ENCODE data around the gene TJP3. TPM values are rescaled to one million over a fixed set of nuclear protein-coding genes. Genes with fewer than 3 reads are reported as not detected.

TJP3 gene
- total and polyA plus RNA-seq, 8 donors = 31.9 to 204 (median 94.1) TPM

DNA sequence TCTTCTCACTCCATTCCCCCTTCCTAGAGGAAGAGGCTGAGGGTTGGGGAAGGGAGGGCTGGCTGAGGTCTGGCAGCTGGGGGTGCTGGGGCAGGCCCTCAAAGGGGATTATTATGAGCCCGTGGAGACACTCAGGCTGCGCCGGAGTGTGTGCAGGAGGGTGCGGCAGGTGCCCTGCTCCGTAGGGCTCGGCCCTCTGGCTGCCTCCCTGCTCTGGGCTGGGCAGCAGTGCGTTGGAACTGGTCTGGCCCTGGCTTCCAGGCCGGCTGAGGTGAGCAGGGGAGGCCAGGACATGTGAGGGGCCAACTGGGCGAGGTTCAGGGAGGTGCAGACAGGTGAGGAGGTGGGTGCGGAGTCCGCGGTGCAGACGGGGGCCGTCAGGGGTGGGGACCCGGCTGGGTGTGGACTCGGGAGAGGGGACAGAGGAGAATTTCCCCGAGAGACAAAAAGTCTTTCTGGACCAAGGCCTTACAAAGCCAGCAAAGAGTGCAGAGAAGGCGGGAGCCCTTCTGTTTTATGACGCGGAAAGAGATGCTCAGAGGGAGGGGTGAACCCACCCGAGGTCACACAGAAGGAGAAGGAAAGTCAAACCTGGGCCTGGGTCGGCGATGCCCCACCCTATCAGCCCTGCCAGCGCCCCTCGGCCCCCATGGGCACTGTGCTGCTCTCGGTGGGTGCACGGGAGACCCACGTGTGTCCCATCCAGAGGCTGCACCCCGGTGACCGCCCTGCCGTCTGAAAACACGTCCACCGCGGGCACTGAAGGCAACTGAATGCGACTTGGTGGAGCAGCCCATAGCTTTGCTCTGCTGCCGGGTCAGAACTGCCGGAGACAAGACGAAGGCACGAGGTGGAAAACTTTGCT, 38.9 kb upstream of the TJP3 start:
- 57 to 75% (median 62%) methylated on average over 31 to 39 of the region's 39 CpGs for WGBS, 5 donors
- Histone ChIP-seq H3K9me3 (no peaks in the 10 kb centered on the region), H3K27me3 (no peaks in the 10 kb centered on the region), H3K27ac (peak overlapping the region; percentile 14 to 97 (median 95)), H3K36me3 (peaks cover 5 to 35% (median 23%) of the 10 kb centered on the region in 4 donors), H3K4me1 (peaks cover 41 to 78% (median 55%) of the 10 kb centered on the region in 4 donors), H3K4me3 (peak overlapping the region in 2 of 4 donors; percentile 6 to 39)
- DNase-seq = peak in 1 of 2 donors; percentile 37
- intact Hi-C loops (cut with DNase I; ENCODE audit: low total_unique reads) = loop anchor here (5.0 kb wide), 2 partner anchors 33 to 153 kb away; partner anchors contain the start of gene PIP5K1C
- TF ChIP-seq EP300 (IDR thresholded peaks at IDR 0.05) (no peak), POLR2AphosphoS5 (IDR thresholded peaks at IDR 0.05) (no peak), POLR2A (IDR thresholded peaks at IDR 0.05) (no peak)
- TF ChIP-seq, protein P1, sequence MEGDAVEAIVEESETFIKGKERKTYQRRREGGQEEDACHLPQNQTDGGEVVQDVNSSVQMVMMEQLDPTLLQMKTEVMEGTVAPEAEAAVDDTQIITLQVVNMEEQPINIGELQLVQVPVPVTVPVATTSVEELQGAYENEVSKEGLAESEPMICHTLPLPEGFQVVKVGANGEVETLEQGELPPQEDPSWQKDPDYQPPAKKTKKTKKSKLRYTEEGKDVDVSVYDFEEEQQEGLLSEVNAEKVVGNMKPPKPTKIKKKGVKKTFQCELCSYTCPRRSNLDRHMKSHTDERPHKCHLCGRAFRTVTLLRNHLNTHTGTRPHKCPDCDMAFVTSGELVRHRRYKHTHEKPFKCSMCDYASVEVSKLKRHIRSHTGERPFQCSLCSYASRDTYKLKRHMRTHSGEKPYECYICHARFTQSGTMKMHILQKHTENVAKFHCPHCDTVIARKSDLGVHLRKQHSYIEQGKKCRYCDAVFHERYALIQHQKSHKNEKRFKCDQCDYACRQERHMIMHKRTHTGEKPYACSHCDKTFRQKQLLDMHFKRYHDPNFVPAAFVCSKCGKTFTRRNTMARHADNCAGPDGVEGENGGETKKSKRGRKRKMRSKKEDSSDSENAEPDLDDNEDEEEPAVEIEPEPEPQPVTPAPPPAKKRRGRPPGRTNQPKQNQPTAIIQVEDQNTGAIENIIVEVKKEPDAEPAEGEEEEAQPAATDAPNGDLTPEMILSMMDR (IDR thresholded peaks at IDR 0.05) = no peak

DNA sequence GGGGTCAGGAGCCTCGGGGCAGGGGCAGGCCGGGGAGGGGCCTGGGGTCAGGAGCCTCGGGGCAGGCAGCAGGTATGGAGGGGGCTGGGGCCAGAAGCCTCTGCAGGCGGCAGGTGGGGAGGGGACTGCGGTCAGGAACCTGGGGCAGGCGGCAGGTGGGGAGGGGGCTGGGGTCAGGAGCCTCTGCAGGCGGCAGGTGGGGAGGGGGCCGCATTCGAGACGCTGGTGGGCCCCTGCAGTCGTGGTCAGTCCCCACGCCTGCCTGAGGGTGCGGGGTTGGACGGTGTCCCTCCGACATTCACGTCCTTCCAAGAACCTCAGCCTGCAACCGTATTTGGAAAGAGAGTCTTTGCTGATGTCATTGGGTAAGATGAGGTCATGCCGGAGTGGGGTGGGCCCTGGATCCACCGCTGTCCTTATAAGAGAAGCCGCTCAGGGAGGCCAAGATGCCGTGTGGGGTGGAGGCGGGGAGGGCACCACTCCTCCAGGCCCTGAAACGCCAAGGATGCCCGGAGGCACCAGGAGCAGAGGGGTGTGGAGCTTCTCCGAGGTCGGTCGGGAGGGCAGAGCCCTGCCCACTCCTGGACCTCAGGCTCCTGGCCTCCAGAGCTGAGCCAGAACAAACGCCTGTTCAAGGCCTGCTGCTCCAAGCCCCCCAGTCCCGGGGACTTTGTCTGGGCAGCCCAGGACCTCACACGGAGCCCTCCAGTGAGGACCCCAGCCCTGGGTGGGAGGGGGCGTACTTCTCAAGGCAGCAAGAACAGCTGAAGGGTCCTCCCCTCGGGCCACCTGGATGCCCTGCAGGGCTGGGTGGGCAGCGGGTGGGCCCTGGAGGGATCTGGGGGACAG, 38.0 kb upstream of the TJP3 start:
- peak; percentile 31 to 90 for DNase-seq
- peak overlapping the region; percentile 22 to 39 (median 33) for H3K4me3 ChIP-seq
- H3K36me3 ChIP-seq = peaks cover 0 to 27% (median 16%) of the 10 kb centered on the region in 4 donors
- H3K4me1 ChIP-seq = peaks cover 41 to 87% (median 59%) of the 10 kb centered on the region in 4 donors
- TF ChIP-seq EP300 (IDR thresholded peaks at IDR 0.05) = peak; percentile 91
- TF ChIP-seq, protein P1 (IDR thresholded peaks at IDR 0.05) = no peak
- TF ChIP-seq POLR2A (IDR thresholded peaks at IDR 0.05) = peak in 1 of 4 donors; percentile 57
- peak; percentile 85 to 95 (median 85) for TF ChIP-seq POLR2AphosphoS5 (IDR thresholded peaks at IDR 0.05)
- peak overlapping the region; percentile 82 to 97 (median 95) for H3K27ac ChIP-seq
- H3K27me3 ChIP-seq = no peaks in the 10 kb centered on the region
- H3K9me3 ChIP-seq = no peaks in the 10 kb centered on the region
- intact Hi-C loops (cut with DNase I; ENCODE audit: low total_unique reads) = loop anchor here (5.0 kb wide), 2 partner anchors 32 to 152 kb away; partner anchors contain the start of gene PIP5K1C
- WGBS, 5 donors = 48 to 69% (median 63%) methylated on average over 25 to 33 of the region's 33 CpGs

DNA sequence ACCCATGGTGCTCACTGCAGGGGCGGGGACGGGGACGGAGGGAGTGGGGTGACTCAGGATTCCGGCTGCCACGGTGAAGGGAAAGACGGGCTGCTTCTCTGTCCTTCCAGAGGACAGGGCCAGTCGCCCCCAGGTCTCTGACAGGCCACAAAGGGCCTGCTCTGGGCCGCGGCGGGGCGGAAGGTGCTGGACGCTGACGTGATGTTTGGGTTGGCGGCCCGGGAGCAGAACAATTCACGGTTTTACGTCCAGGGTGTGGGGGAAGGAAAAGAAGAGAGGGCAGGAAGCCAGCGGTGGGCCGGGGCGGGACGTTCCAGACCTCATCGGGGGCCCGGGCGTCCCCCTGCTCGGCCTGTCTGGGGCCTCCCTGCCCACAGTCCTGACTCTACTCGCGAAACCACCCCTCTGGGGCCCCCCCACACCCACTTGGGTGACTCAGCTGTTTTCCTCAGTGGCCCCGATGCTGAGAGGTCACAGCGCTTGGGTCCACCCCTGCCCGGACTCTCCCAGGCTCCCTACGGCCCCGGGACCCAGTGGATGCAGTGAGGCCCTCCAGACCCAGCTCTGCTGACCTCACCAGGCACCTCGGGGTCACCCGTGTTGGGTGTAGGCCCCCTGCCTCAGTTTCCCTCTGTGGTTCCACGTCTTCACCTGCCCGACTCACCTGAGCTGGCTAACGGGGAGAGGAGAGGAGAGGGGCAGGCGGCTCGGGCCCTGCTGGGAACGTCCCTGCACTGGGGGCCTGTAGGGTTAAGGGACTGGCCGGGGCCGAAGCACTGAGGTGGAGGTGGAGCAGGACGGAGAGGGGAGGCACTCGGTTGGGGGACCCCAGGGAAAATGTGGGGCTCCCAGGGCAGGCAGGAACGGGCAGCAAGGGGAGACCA, 37.1 kb upstream of the TJP3 start:
- peaks cover 0 to 27% (median 14%) of the 10 kb centered on the region in 4 donors for H3K36me3 ChIP-seq
- peak overlapping the region; percentile 82 to 97 (median 95) for H3K27ac ChIP-seq
- peak overlapping the region; percentile 22 to 39 (median 33) for H3K4me3 ChIP-seq
- H3K9me3 ChIP-seq = no peaks in the 10 kb centered on the region
- no peaks in the 10 kb centered on the region for H3K27me3 ChIP-seq
- intact Hi-C loops (cut with DNase I; ENCODE audit: low total_unique reads) = no loop called here
- peaks cover 38 to 88% (median 56%) of the 10 kb centered on the region in 4 donors for H3K4me1 ChIP-seq
- 35 to 57% (median 55%) methylated on average over 21 to 45 of the region's 45 CpGs for WGBS, 5 donors
- peak; percentile 36 to 48 (median 36) for TF ChIP-seq POLR2AphosphoS5 (IDR thresholded peaks at IDR 0.05)
- TF ChIP-seq, protein P1 (IDR thresholded peaks at IDR 0.05) = no peak
- peak; percentile 30 to 86 for DNase-seq
